ENCODE data around the gene TRIM17.

DNA sequence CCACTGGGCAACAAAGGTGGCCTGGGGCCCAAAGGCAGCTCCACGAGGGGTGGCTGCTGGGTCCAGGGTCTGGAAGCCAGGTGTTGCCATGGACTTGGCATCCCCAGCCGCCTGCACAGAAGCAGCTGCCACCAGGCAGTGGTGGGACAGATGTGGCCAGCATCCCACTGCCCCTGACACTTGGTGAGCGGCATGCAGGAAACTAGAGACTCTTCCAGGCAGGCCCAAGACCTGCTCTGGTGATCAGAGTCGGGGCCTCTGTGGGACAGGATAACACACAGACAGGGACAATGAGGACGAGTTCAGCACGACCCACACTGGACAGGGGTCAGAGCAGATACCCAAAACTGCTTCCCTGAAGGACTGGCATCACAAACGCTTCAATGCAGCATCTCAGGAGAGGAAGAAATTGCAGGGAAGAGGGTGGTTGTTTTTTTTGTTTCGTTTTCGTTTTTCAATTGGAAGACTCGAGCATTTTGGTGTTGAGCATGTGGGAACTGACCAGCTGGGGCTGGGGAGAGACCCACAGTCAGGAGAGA, 36.4 kb upstream of the TRIM17 start:
- TF ChIP-seq, protein P1, sequence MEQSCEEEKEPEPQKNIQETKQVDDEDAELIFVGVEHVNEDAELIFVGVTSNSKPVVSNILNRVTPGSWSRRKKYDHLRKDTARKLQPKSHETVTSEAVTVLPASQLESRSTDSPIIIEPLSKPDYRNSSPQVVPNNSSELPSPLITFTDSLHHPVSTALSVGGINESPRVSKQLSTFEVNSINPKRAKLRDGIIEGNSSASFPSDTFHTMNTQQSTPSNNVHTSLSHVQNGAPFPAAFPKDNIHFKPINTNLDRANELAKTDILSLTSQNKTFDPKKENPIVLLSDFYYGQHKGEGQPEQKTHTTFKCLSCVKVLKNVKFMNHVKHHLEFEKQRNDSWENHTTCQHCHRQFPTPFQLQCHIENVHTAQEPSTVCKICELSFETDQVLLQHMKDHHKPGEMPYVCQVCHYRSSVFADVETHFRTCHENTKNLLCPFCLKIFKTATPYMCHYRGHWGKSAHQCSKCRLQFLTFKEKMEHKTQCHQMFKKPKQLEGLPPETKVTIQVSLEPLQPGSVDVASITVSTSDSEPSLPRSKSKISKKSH (CRISPR knock-in tag; IDR thresholded peaks at IDR 0.05; ENCODE audit: borderline replicate concordance), result no peak
- TF ChIP-seq ZSCAN20 (CRISPR knock-in tag; IDR thresholded peaks at IDR 0.05; ENCODE audit: borderline replicate concordance), result no peak
- TF ChIP-seq EZH2 (conservative IDR thresholded peaks at IDR 0.05; ENCODE audit: low read depth, low read length), result no peak
- no peak for TF ChIP-seq REPIN1 (CRISPR knock-in tag; IDR thresholded peaks at IDR 0.05; ENCODE audit: borderline replicate concordance, low read depth)
- no peak for TF ChIP-seq ZNF10 (CRISPR knock-in tag; IDR thresholded peaks at IDR 0.05; ENCODE audit: borderline replicate concordance, low read depth)
- TF ChIP-seq, protein P2, sequence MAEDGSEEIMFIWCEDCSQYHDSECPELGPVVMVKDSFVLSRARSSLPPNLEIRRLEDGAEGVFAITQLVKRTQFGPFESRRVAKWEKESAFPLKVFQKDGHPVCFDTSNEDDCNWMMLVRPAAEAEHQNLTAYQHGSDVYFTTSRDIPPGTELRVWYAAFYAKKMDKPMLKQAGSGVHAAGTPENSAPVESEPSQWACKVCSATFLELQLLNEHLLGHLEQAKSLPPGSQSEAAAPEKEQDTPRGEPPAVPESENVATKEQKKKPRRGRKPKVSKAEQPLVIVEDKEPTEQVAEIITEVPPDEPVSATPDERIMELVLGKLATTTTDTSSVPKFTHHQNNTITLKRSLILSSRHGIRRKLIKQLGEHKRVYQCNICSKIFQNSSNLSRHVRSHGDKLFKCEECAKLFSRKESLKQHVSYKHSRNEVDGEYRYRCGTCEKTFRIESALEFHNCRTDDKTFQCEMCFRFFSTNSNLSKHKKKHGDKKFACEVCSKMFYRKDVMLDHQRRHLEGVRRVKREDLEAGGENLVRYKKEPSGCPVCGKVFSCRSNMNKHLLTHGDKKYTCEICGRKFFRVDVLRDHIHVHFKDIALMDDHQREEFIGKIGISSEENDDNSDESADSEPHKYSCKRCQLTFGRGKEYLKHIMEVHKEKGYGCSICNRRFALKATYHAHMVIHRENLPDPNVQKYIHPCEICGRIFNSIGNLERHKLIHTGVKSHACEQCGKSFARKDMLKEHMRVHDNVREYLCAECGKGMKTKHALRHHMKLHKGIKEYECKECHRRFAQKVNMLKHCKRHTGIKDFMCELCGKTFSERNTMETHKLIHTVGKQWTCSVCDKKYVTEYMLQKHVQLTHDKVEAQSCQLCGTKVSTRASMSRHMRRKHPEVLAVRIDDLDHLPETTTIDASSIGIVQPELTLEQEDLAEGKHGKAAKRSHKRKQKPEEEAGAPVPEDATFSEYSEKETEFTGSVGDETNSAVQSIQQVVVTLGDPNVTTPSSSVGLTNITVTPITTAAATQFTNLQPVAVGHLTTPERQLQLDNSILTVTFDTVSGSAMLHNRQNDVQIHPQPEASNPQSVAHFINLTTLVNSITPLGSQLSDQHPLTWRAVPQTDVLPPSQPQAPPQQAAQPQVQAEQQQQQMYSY (CRISPR knock-in tag; IDR thresholded peaks at IDR 0.05), result no peak
- no peak for TF ChIP-seq ZFP37 (CRISPR knock-in tag; IDR thresholded peaks at IDR 0.05; ENCODE audit: borderline replicate concordance)
